Renal pelvis (tissue), 4 donors: ENCODE results near the gene YTHDC1. TPM values are rescaled to one million over a fixed set of nuclear protein-coding genes. Genes with fewer than 3 reads are reported as not detected.
"Not testable (repeated sequence)": the region's sequence is repeated elsewhere in the genome, so short reads cannot be mapped to it uniquely, and the experiment has no call there.

ENCODE experiments used
- DNase-seq: peaks from one replicate; pipeline ENCODE4 v3.0.0-alpha.2; 2013
- polyA plus RNA-seq, 3 donors: library from polyadenylated mRNA; unstranded; fragments of 120-200 nt; gene quantifications; one replicate each; pipeline ENCODE4 v1.2.1, GENCODE V29; 2013; ENCODE audit not compliant: insufficient read length in 3 of 3

Gene YTHDC1
- polyA plus RNA-seq, 3 donors = 158 to 204 (median 184) TPM

- DNase-seq = no peak
Observed at GRCh38 chr4:68299492-68300457, 50.1 kb downstream of the YTHDC1 start.

GRCh38 chr4:68297137-68297536 lies 52.8 kb downstream of the YTHDC1 start:
- DNase-seq = no peak

- no peak for DNase-seq
Observed at GRCh38 chr4:68291256-68291655, 58.6 kb downstream of the YTHDC1 start.

GRCh38 chr4:68288393-68288740 lies 61.5 kb downstream of the YTHDC1 start:
- DNase-seq = no peak

GRCh38 chr4:68287704-68288392 lies 62.0 kb downstream of the YTHDC1 start:
- no peak for DNase-seq

- DNase-seq = no peak
Observed at GRCh38 chr4:68283714-68284113, 66.2 kb downstream of the YTHDC1 start.

GRCh38 chr4:68283095-68283494 lies 66.8 kb downstream of the YTHDC1 start:
- DNase-seq = no peak

GRCh38 chr4:68281796-68282740 lies 67.8 kb downstream of the YTHDC1 start:
- not testable (repeated sequence) for DNase-seq

GRCh38 chr4:68278029-68278428 lies 71.9 kb downstream of the YTHDC1 start:
- DNase-seq = no peak

- DNase-seq = no peak
Observed at GRCh38 chr4:68277627-68278026, 72.3 kb downstream of the YTHDC1 start.

GRCh38 chr4:68272860-68273259 lies 77.0 kb downstream of the YTHDC1 start:
- no peak for DNase-seq

- no peak for DNase-seq
Observed at GRCh38 chr4:68272380-68272779, 77.5 kb downstream of the YTHDC1 start.

- DNase-seq = peak; percentile 54
Observed at GRCh38 chr4:68271851-68272357, 78.0 kb downstream of the YTHDC1 start.

- DNase-seq = no peak
Observed at GRCh38 chr4:68267433-68267944, 82.4 kb downstream of the YTHDC1 start.

GRCh38 chr4:68264875-68265565 lies 84.9 kb downstream of the YTHDC1 start:
- no peak for DNase-seq

Other genes starting within 250 kb of the YTHDC1 start
- under 1 TPM in 2 of 3 donors, not detected in 1; 0.10 to 0.13 TPM for gene TMPRSS11F, start 220.2 kb downstream of the YTHDC1 start, polyA plus RNA-seq
- under 1 TPM in 2 of 3 donors, not detected in 1; 0.10 to 0.19 TPM for gene TMPRSS11B, start 104.4 kb downstream of the YTHDC1 start, polyA plus RNA-seq
- gene TMPRSS11E, start 97.4 kb upstream of the YTHDC1 start, polyA plus RNA-seq = under 1 TPM in 2 of 3 donors, not detected in 1; 0.08 to 0.21 TPM
- not detected for gene UGT2B17, start 226.2 kb upstream of the YTHDC1 start, polyA plus RNA-seq